Lung (tissue), 12 donors: ENCODE results near the gene BAIAP2. TPM values are rescaled to one million over a fixed set of nuclear protein-coding genes. Genes with fewer than 3 reads are reported as not detected.

Experiments used
- ATAC-seq: fragments of 200-7000 bp; cut with Tn5 transposase; one replicate; pipeline ENCODE4 v1.9.1; 2020; ENCODE audit warnings: moderate number of reproducible peaks; ENCODE audit not compliant: insufficient read depth, low FRiP score
- DNase-seq, 3 donors: peaks; one replicate each; pipeline ENCODE4 v3.0.0-alpha.2; 2013 to 2017
- H3K27ac ChIP-seq, 2 donors: one replicate each; pipeline ENCODE4 v1.5.1; 2013; ENCODE audit warnings: mild to moderate bottlenecking in 2 of 2, moderate library complexity in 2 of 2, control low read depth in 1 of 2, inconsistent platforms in 1 of 2, low read depth in 1 of 2, low read length in 1 of 2
- H3K27me3 ChIP-seq, 3 donors: one replicate each; pipeline ENCODE4 v1.5.1; 2013; ENCODE audit warnings: low read length in 2 of 3; ENCODE audit not compliant: control insufficient read depth in 3 of 3, insufficient read depth in 3 of 3
- H3K36me3 ChIP-seq, 4 donors: one replicate each; pipeline ENCODE4 v1.5.1; 2013; ENCODE audit warnings: low read length in 4 of 4, mild to moderate bottlenecking in 1 of 4, moderate library complexity in 1 of 4; ENCODE audit not compliant: control insufficient read depth in 4 of 4, insufficient read depth in 4 of 4
- H3K4me1 ChIP-seq, 5 donors: one replicate each; pipeline ENCODE4 v1.5.1; 2013; ENCODE audit warnings: low read length in 5 of 5, mild to moderate bottlenecking in 2 of 5, moderate library complexity in 1 of 5; ENCODE audit not compliant: control insufficient read depth in 5 of 5, insufficient read depth in 5 of 5
- H3K4me3 ChIP-seq: one replicate; pipeline ENCODE4 v1.5.1; 2013; ENCODE audit warnings: mild to moderate bottlenecking, control low read depth, moderate library complexity
- H3K9ac ChIP-seq, 2 donors: one replicate each; pipeline ENCODE4 v1.5.1; 2013; ENCODE audit warnings: low read length in 2 of 2, control low read depth in 1 of 2; ENCODE audit not compliant: insufficient read depth in 1 of 2
- H3K9me3 ChIP-seq, 4 donors: one replicate each; pipeline ENCODE4 v1.5.1; 2013; ENCODE audit warnings: low read length in 3 of 4, mild to moderate bottlenecking in 1 of 4, moderate library complexity in 1 of 4; ENCODE audit not compliant: control insufficient read depth in 4 of 4, insufficient read depth in 3 of 4
- CTCF ChIP-seq: IDR thresholded peaks from 2 replicates; pipeline ENCODE4 v1.5.1; 2012; ENCODE audit warnings: mild to moderate bottlenecking; ENCODE audit errors: control extremely low read depth, extremely low read depth
- WGBS, 2 donors: extraction: QIAGEN DNeasy Blood & Tissue Kit; methylation state at CpG; one replicate each; pipeline ENCODE4 v1.1.7; 2013; 5-methylcytosine and 5-hydroxymethylcytosine counted together
- polyA plus RNA-seq, 2 donors: library from polyadenylated mRNA; stranded (reverse); fragments of 200-250 nt; gene quantifications; one replicate each; pipeline ENCODE4 v1.2.1, GENCODE V29; 2013
- total RNA-seq, 2 donors: library from RNA; depleted of rRNA in 1 of 2; stranded (reverse); fragments of >200 nt in 1 of 2; gene quantifications; one replicate each; pipeline ENCODE4 v1.2.1, GENCODE V29; 2014 to 2021
- donor health status: control.
- donor health status: control.
- donor health status: Bipolar disorder and iron deficiency.
- donor health status: healthy.
- donor health status: DM: yes; HTN: yes; CAD: no.

BAIAP2 gene
- total and polyA plus RNA-seq, 4 donors: 59.2 to 141 (median 77.7) TPM

GRCh38 chr17:81056312-81056711 is 21.4 kb downstream of the BAIAP2 start:
- H3K27me3 ChIP-seq: no peaks in the 10 kb centered on the region
- peaks cover 0 to 27% (median 0%) of the 10 kb centered on the region in 4 donors for H3K36me3 ChIP-seq
- ATAC-seq (no peak), DNase-seq (no peak)
- H3K27ac ChIP-seq: peak overlapping the region in 1 of 2 donors; percentile 91
- peaks cover 0 to 34% (median 10%) of the 10 kb centered on the region in 5 donors for H3K4me1 ChIP-seq
- WGBS, 2 donors: 78 to 93% methylated on average over 19 of the region's 19 CpGs
- H3K4me3 ChIP-seq: no peak overlapping the region
- TF ChIP-seq CTCF: no peak
- peaks cover 0 to 1% (median 0%) of the 10 kb centered on the region in 4 donors for H3K9me3 ChIP-seq
- H3K9ac ChIP-seq: no peak overlapping the region

DNA sequence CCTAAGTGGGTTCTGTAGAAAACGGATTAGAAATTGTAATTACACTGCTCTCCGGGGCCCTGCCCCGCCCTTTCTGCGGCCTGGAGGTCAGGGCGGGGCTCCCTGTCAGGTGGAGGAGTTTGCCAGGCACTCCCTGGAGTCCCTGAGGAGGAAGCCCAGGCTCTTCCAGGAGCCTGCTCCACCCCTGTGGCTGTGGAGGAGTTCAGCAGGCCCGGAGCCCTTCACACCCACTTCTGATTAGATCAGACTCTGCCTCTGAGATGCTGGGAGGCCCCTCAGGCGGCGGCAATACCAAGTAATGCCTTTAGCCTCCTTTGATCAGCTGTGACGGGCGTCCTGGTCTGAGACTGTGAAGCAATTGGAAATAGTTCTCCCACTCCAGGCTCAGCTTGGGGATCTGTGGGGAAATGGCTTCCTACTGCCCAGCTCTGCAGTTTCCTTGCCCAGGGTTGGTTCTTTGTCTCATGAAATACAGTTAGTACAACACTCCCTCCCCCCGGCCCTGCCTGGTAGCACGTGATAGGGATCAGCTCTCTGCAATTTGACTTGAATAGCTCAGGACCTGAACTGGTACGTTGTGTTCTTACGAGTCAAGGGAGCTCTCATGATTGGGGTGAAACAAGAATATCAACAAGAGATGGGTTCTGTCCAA is 22.3 kb downstream of the BAIAP2 start:
- WGBS, 2 donors: 47 to 74% methylated on average over 14 of the region's 14 CpGs
- H3K9ac ChIP-seq: peak overlapping the region in 1 of 2 donors; percentile 2
- peak; percentile 91 for ATAC-seq

DNA sequence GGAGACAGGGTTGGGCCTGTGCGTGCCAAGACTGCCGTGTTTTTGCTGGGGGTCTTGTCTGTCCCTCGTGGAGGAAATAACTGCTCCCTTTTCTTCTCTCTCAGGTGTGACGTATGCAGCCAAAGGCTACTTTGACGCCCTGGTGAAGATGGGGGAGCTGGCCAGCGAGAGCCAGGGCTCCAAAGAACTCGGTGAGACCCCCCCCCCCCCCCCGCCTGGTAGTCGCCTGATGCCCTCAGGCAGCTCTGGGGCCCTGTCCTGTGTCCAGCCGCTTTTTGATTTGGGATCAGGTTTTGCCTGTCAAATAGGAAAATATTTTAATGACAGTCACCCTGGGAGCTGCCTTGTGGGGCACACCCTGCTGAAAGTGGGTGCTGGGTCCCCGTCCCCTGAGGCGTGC is 22.8 kb downstream of the BAIAP2 start:
- ATAC-seq: no peak
- H3K9ac ChIP-seq: no peak overlapping the region
- WGBS, 2 donors: 80 to 89% methylated on average over 12 of the region's 12 CpGs
- no peak for TF ChIP-seq CTCF
- no peak overlapping the region for H3K4me3 ChIP-seq
- no peaks in the 10 kb centered on the region for H3K27me3 ChIP-seq
- H3K36me3 ChIP-seq: peaks cover 0 to 27% (median 0%) of the 10 kb centered on the region in 4 donors
- H3K27ac ChIP-seq: peak overlapping the region; percentile 26 to 91
- H3K9me3 ChIP-seq: no peaks in the 10 kb centered on the region
- no peak for DNase-seq
- peaks cover 0 to 26% (median 7%) of the 10 kb centered on the region in 5 donors for H3K4me1 ChIP-seq

More for the DNA sequence above, 22.3 kb downstream of the BAIAP2 start:
- H3K27me3 ChIP-seq: no peaks in the 10 kb centered on the region
- peaks cover 0 to 30% (median 10%) of the 10 kb centered on the region in 5 donors for H3K4me1 ChIP-seq
- H3K36me3 ChIP-seq: peaks cover 0 to 27% (median 0%) of the 10 kb centered on the region in 4 donors
- H3K9me3 ChIP-seq: peaks cover 0 to under 1% (median 0%) of the 10 kb centered on the region in 4 donors
- peak overlapping the region; percentile 26 to 91 for H3K27ac ChIP-seq
- DNase-seq: peak; percentile 63 to 77 (median 71)
- TF ChIP-seq CTCF: no peak
- H3K4me3 ChIP-seq: no peak overlapping the region
